Glutamatergic neuron (in vitro differentiated cells): Measurements from ENCODE around the gene PRSS22. TPM values are rescaled to one million over a fixed set of nuclear protein-coding genes. Genes with fewer than 3 reads are reported as not detected.

Source experiments
- DNase-seq: peaks from one replicate; pipeline ENCODE4 v3.0.0; 2022
- H3K27ac Mint-ChIP-seq: one replicate; pipeline ENCODE4 v1.8.0; 2020; ENCODE audit warnings: mild to moderate bottlenecking, mixed read lengths, inconsistent platforms; ENCODE audit not compliant: unreplicated experiment
- H3K27me3 Mint-ChIP-seq: one replicate; pipeline ENCODE4 v1.8.0; 2020; ENCODE audit warnings: mild to moderate bottlenecking, moderate library complexity, mixed read lengths, inconsistent platforms; ENCODE audit not compliant: unreplicated experiment
- H3K36me3 Mint-ChIP-seq: one replicate; pipeline ENCODE4 v1.8.0; 2020; ENCODE audit warnings: mild to moderate bottlenecking, mixed read lengths, inconsistent platforms; ENCODE audit not compliant: unreplicated experiment
- H3K4me1 Mint-ChIP-seq: one replicate; pipeline ENCODE4 v1.8.0; 2020; ENCODE audit warnings: mild to moderate bottlenecking, low read depth, mixed read lengths, inconsistent platforms; ENCODE audit not compliant: unreplicated experiment
- H3K4me3 Mint-ChIP-seq: one replicate; pipeline ENCODE4 v1.8.0; 2020; ENCODE audit warnings: mild to moderate bottlenecking, mixed read lengths, inconsistent platforms; ENCODE audit not compliant: unreplicated experiment
- H3K9me3 Mint-ChIP-seq: one replicate; pipeline ENCODE4 v1.8.0; 2020; ENCODE audit warnings: mild to moderate bottlenecking, moderate library complexity, mixed read lengths, inconsistent platforms; ENCODE audit not compliant: unreplicated experiment
- CTCF ChIP-seq: fragments of 200-600 bp; sonication (generic); IDR thresholded peaks from one replicate; pipeline ENCODE4 v1.5.0; 2021; ENCODE audit not compliant: partially characterized antibody, unreplicated experiment
- total RNA-seq: library from RNA; stranded (reverse); fragmentation: NEBNext Ultra II Directional; extraction: Animal tissue kit (Norgen Biotek cat#: 25700); gene quantifications from one replicate; pipeline ENCODE4 v1.2.1, GENCODE V29; 2021; ENCODE audit not compliant: unreplicated experiment

PRSS22 gene
- total RNA-seq, 1 donor from 2014 or later: not detected

- Mint-ChIP-seq H3K27ac (no peak overlapping the region), H3K27me3 (peaks cover 6% of the 10 kb centered on the region), H3K4me3 (no peak overlapping the region), H3K36me3 (no peaks in the 10 kb centered on the region), H3K9me3 (peaks cover 3% of the 10 kb centered on the region), H3K4me1 (peaks cover 2% of the 10 kb centered on the region)
- DNase-seq: no peak
- no peak for TF ChIP-seq CTCF
Measured at GRCh38 chr16:2860826-2861567, 3.0 kb upstream of the PRSS22 start.

GRCh38 chr16:2859686-2860265 is 1.8 kb upstream of the PRSS22 start:
- H3K27me3 Mint-ChIP-seq: peaks cover 6% of the 10 kb centered on the region
- H3K36me3 Mint-ChIP-seq: no peaks in the 10 kb centered on the region
- DNase-seq: no peak
- peaks cover 1% of the 10 kb centered on the region for H3K9me3 Mint-ChIP-seq
- no peak overlapping the region for H3K27ac Mint-ChIP-seq
- TF ChIP-seq CTCF: no peak
- H3K4me3 Mint-ChIP-seq: no peak overlapping the region
- peaks cover 2% of the 10 kb centered on the region for H3K4me1 Mint-ChIP-seq

- no peak overlapping the region for H3K4me3 Mint-ChIP-seq
- H3K27me3 Mint-ChIP-seq: peaks cover 6% of the 10 kb centered on the region
- TF ChIP-seq CTCF: no peak
- peaks cover 7% of the 10 kb centered on the region for H3K36me3 Mint-ChIP-seq
- peaks cover 3% of the 10 kb centered on the region for H3K9me3 Mint-ChIP-seq
- H3K4me1 Mint-ChIP-seq: peaks cover 2% of the 10 kb centered on the region
- DNase-seq: no peak
- H3K27ac Mint-ChIP-seq: no peak overlapping the region
Measured at GRCh38 chr16:2858245-2859025, 465 bp upstream of the PRSS22 start.

GRCh38 chr16:2856686-2857450 is 1.1 kb downstream of the PRSS22 start:
- H3K27ac Mint-ChIP-seq: no peak overlapping the region
- no peak for DNase-seq
- peaks cover 2% of the 10 kb centered on the region for H3K4me1 Mint-ChIP-seq
- H3K27me3 Mint-ChIP-seq: peaks cover 6% of the 10 kb centered on the region
- no peak for TF ChIP-seq CTCF
- H3K36me3 Mint-ChIP-seq: peaks cover 7% of the 10 kb centered on the region
- H3K9me3 Mint-ChIP-seq: peaks cover 3% of the 10 kb centered on the region
- H3K4me3 Mint-ChIP-seq: no peak overlapping the region
